Brain microvascular endothelial cell (primary cell): Measurements from ENCODE around the gene CACNG7.

Source experiments
- DNase-seq: peaks from one replicate; pipeline ENCODE4 v3.0.0-alpha.2; 2020
- H3K27ac ChIP-seq: fragments of 250-450 bp; sonication (Bioruptor Pico); 2 replicates; pipeline ENCODE4 v1.5.1; 2020; ENCODE audit warnings: mild to moderate bottlenecking, moderate library complexity
- H3K27me3 ChIP-seq: fragments of 250-450 bp; sonication (Bioruptor Pico); replicated peaks from 2 replicates; pipeline ENCODE4 v1.5.1; 2020; ENCODE audit warnings: mild to moderate bottlenecking
- H3K36me3 ChIP-seq: fragments of 250-450 bp; sonication (Bioruptor Pico); replicated peaks from 2 replicates; pipeline ENCODE4 v1.5.1; 2020; ENCODE audit warnings: mild to moderate bottlenecking
- H3K4me3 ChIP-seq: 2 replicates; pipeline ENCODE4 v1.5.1; 2011; ENCODE audit warnings: low read depth, mild to moderate bottlenecking, control low read depth, low read length, moderate library complexity
- in situ Hi-C: cut with HindIII; loops from 2 replicates; pipeline ENCODE4 v1.10.0; 2017; ENCODE audit warnings: low sequenced_read_pairs, low pct_ligation_motif_present
- TF ChIP-seq, protein P1 (sequence below): IDR thresholded peaks from 2 replicates; pipeline ENCODE4 v1.5.1; 2011; ENCODE audit warnings: low read depth, mild to moderate bottlenecking, moderate library complexity, low read length, control low read depth, inconsistent platforms; ENCODE audit errors: missing control alignments

The CACNG7 gene

DNA sequence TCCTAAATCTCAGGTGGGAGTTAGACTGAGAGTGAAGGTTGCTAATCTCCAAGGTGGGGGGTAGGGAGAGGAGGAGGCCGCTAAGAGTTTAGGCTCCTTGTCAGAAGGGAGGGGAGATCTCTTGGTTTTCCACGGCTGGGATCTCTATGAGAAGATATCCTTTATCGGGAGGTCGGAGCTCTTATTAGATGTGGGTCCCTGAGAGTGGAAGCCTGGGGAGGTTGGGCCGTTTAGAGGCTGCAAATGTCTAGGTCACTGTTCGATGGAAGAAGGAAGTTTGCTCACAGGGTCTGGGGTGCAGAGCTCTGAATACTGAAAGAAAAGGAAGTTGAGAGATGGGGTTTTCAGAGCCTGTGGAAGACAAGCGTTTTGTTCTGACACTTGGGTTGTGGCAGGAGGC lies 37.6 kb upstream of the CACNG7 start:
- Histone ChIP-seq H3K27ac (no peak overlapping the region), H3K36me3 (peaks cover 58% of the 10 kb centered on the region), H3K27me3 (no peaks in the 10 kb centered on the region), H3K4me3 (no peak overlapping the region)
- in situ Hi-C loops = no loop called here
- TF ChIP-seq, protein P1, sequence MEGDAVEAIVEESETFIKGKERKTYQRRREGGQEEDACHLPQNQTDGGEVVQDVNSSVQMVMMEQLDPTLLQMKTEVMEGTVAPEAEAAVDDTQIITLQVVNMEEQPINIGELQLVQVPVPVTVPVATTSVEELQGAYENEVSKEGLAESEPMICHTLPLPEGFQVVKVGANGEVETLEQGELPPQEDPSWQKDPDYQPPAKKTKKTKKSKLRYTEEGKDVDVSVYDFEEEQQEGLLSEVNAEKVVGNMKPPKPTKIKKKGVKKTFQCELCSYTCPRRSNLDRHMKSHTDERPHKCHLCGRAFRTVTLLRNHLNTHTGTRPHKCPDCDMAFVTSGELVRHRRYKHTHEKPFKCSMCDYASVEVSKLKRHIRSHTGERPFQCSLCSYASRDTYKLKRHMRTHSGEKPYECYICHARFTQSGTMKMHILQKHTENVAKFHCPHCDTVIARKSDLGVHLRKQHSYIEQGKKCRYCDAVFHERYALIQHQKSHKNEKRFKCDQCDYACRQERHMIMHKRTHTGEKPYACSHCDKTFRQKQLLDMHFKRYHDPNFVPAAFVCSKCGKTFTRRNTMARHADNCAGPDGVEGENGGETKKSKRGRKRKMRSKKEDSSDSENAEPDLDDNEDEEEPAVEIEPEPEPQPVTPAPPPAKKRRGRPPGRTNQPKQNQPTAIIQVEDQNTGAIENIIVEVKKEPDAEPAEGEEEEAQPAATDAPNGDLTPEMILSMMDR = no peak
- no peak for DNase-seq

DNA sequence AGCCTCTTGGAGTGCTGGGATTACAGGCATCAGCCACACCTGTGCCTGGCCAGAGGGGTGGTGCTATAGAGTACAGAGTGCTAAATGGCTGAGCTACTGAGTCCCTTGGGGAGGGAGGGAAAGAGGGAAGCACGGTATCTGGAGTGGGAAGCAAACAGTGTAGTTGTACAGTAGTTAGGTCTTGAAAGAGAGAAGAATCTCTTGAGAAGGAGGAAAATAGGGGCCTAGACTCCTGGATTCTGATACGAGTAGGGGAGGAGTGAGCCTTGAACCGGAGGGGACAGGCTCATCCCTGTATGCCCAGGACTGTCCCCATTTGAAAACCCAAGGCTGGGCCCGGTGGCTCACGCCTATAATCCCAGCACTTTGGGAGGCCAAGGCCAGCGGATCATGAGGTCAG lies 36.3 kb upstream of the CACNG7 start:
- H3K36me3 ChIP-seq = peaks cover 64% of the 10 kb centered on the region
- no peaks in the 10 kb centered on the region for H3K27me3 ChIP-seq
- no peak for DNase-seq
- no peak overlapping the region for H3K27ac ChIP-seq
- TF ChIP-seq, protein P1 = no peak
- in situ Hi-C loops = no loop called here
- no peak overlapping the region for H3K4me3 ChIP-seq

DNA sequence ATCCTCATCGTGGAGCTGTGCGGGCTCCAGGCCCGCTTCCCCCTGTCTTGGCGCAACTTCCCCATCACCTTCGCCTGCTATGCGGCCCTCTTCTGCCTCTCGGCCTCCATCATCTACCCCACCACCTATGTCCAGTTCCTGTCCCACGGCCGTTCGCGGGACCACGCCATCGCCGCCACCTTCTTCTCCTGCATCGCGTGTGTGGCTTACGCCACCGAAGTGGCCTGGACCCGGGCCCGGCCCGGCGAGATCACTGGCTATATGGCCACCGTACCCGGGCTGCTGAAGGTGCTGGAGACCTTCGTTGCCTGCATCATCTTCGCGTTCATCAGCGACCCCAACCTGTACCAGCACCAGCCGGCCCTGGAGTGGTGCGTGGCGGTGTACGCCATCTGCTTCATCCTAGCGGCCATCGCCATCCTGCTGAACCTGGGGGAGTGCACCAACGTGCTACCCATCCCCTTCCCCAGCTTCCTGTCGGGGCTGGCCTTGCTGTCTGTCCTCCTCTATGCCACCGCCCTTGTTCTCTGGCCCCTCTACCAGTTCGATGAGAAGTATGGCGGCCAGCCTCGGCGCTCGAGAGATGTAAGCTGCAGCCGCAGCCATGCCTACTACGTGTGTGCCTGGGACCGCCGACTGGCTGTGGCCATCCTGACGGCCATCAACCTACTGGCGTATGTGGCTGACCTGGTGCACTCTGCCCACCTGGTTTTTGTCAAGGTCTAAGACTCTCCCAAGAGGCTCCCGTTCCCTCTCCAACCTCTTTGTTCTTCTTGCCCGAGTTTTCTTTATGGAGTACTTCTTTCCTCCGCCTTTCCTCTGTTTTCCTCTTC lies 35.1 kb upstream of the CACNG7 start:
- Histone ChIP-seq H3K27me3 (no peaks in the 10 kb centered on the region), H3K27ac (no peak overlapping the region), H3K36me3 (peaks cover 61% of the 10 kb centered on the region), H3K4me3 (no peak overlapping the region)
- TF ChIP-seq, protein P1 = no peak
- in situ Hi-C loops = no loop called here
- DNase-seq = no peak

DNA sequence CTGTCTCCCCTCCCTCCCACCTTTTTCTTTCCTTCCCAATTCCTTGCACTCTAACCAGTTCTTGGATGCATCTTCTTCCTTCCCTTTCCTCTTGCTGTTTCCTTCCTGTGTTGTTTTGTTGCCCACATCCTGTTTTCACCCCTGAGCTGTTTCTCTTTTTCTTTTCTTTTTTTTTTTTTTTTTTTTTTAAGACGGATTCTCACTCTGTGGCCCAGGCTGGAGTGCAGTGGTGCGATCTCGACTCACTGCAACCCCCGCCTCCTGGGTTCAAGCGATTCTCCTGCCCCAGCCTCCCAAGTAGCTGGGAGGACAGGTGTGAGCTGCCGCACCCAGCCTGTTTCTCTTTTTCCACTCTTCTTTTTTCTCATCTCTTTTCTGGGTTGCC lies 34.5 kb upstream of the CACNG7 start:
- DNase-seq = no peak
- Histone ChIP-seq H3K36me3 (peaks cover 61% of the 10 kb centered on the region), H3K4me3 (no peak overlapping the region), H3K27me3 (no peaks in the 10 kb centered on the region), H3K27ac (no peak overlapping the region)
- in situ Hi-C loops = no loop called here
- TF ChIP-seq, protein P1 = no peak

DNA sequence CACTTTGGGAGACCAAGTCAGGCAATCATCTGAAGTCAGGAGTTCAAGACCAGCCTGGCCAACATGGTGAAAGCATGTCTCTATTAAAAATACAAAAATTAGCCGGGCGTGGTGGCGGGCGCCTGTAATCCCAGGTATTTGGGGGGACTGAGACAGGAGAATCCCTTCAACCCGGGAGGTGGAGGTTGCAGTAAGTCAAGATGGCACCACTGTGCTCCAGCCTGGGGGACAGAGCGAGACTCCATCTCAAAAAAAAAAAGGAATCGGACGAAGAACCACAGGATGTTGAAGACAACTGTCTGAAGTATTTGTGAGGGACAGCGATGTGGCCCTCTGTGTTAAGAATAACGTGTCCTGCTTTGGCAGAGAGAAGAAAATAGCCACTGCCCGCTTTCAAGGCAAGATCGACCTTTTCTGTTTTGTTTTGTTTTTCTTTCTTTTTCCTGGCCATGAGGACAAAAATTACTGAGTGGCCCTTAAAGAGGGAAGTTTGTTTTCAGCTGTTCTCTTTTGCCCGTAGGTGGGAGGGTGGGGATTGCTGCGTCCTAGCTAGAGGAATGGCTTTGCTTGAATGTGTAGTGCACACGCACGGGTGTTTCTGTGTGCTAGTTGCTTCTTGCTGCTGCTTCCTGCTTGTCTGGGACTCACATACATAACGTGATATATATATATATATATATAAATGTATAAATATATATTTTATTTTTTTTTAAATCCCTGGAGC lies 33.3 kb upstream of the CACNG7 start:
- Histone ChIP-seq H3K36me3 (peaks cover 57% of the 10 kb centered on the region), H3K27me3 (no peaks in the 10 kb centered on the region), H3K27ac (no peak overlapping the region), H3K4me3 (no peak overlapping the region)
- in situ Hi-C loops = no loop called here
- DNase-seq = no peak
- TF ChIP-seq, protein P1 = no peak
